HG03039 (cell line): Measurements from ENCODE around the gene ABCC4.

Experiments
- ATAC-seq: cut with Tn5 transposase; IDR thresholded peaks from one replicate; pipeline ENCODE4 v1.9.1; 2021; ENCODE audit warnings: mild to moderate bottlenecking, moderate library complexity; ENCODE audit not compliant: unreplicated experiment

The ABCC4 gene

GRCh38 chr13:95301183-95301967, at the start of gene ABCC4:
Gene ABCC4 (minus strand): TSS chr13:95301451. CDS start chr13:95301314, 137 bp downstream.
- ATAC-seq, result peak; percentile 86

- ATAC-seq, result no peak
These were observed 48.0 kb upstream of the ABCC4 start for GRCh38 chr13:95349267-95349666.

GRCh38 chr13:95343944-95344343, 42.7 kb upstream of the ABCC4 start:
- ATAC-seq, result no peak

GRCh38 chr13:95341441-95341840, 40.2 kb upstream of the ABCC4 start:
- ATAC-seq, result no peak

DNA sequence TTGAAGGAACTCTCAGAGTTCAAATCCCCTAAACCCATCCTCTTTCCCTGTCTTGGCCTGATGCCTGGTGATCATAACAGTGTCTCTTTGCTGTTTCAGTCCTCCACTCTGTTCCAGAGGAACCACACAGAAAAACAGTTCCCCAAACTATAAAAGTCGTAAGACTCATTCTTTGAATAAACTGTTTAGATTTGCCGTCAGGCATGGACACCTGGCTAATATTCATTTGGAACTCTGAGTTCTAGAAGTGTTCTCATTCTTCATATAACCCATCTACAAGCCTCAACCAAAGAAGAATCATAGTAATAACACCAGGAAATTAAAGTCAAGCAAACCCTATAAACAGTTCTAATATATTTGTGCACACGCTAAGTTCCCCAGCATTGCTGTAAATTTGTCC, 37.7 kb upstream of the ABCC4 start:
- no peak for ATAC-seq

DNA sequence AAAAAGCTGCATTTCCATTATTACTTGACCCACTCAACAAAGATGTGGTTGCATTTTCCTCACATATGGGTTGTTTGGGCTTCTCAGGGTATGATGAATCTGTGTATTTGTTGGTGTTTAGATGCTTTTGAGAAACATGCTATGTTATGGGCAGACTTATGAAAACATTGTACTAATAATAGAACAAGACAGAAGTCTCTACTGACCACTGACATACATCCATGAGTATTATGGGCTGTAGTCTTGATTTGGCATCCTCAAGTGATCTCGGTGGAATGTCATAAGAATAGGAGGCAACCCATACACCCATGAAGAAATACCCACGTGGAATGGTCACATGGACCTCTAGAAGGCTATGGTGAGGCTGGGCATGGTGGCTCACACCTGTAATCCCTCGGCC, 36.3 kb upstream of the ABCC4 start:
- ATAC-seq, result no peak

DNA sequence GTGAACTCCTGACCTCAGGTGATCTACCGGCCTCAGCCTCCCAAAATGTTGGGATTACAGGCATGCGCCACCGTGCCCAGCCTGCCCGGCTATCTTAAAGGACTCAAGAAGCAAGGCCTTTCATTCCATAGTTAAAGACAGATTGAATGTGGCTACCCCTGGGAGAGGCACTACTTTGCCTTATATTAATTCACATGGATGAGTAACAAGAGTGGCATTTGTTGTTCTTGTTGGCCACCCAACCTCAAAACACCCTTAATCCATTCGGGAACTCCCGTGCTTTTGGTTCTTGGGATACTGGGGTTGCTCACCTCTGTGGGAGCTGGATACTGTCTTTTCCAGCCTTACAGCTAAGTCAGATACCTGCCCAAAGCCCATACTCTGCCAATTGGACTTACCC, 34.4 kb upstream of the ABCC4 start:
- no peak for ATAC-seq

- no peak for ATAC-seq
These were observed 27.1 kb upstream of the ABCC4 start for GRCh38 chr13:95328386-95328785.

DNA sequence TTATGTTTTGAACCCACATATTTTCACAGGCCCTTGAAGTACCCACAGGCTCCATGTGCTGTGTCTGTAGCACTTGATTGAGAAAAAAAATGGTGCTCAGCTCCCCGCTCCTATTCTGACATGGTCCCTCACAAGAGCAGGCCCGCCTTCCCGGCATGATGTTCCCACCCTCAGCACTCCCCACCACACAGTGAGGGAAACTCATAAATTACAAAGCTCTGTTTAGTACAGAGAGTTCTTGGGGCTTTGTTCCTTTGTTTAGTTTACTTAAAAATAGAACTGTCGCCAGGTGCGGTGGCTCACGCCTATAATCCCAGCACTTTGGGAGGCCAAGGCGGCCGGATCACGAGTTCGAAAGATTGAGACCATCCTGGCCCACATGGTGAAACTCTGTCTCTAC, 25.9 kb upstream of the ABCC4 start:
- ATAC-seq, result no peak

DNA sequence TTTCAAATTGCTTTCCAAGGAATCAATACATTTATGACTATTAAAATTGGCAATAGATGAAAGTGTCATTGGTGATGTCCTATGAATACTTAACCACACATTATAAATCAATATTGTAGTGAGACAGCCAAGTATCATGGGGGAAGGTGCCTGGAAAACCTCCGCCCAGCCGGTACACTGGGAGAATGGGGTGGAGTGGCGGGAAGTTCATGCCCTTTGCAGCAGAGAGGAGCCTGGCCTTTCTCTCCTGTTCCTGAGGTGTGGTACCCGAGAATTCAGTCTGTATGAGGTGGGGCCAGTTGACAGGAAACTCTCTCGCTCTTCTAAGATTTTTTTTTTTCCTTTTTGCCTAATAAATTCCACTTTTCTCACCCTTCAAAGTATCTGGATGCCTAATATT, 25.4 kb upstream of the ABCC4 start:
- no peak for ATAC-seq

DNA sequence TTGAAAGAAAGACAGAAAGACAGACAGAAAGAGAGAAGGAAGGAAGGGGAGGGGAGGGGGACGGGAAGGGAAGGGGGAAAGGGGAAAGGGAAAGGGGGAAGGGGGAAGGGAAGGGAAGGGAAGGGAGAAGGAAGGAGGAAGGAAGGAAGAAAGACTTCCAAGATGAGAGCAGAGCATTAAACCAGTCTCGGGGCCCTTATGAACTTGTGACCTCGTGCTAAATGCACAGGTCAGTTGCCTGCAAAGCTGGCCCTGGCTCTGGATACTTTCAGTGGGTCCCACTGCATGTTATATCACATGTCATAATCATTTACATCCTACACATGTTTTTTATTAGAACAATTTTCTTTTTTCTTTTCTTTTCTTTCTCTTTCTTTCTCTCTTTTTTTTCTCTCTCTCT, 24.2 kb upstream of the ABCC4 start:
- no peak for ATAC-seq

DNA sequence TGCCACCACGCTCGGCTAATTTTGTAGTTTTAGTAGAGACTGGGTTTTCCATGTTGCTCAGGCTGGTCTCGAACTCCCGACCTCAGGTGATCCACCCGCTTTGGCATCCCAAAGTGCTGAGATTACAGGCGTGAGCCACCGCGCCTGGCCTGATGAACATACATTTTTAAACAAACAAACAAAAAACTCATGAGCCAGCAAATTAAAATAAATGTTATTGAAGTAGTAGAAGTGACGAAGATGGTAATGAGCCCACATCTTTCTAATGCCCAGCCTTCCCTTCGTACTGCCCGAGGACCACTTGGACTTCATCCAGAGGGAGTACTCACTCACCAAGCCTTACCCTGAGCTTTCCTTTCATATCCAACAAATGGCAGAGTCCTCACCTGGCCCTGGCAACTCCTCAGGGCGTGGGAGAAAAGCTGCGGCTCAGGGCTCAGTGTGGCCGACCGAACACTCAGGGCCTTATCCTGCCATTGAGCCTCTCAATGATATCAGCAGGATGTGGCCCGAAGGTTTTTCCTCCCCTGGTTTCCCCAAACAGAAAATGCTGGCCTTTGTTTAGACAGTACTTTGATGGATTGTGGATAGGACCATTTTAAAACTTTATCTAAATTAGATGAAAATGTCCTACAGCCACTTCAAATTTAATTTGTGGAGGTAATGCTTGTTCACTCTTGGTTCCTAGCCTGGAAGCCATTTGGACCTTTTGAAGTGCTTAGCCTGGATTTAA, 22.8 kb upstream of the ABCC4 start:
- ATAC-seq, result no peak

DNA sequence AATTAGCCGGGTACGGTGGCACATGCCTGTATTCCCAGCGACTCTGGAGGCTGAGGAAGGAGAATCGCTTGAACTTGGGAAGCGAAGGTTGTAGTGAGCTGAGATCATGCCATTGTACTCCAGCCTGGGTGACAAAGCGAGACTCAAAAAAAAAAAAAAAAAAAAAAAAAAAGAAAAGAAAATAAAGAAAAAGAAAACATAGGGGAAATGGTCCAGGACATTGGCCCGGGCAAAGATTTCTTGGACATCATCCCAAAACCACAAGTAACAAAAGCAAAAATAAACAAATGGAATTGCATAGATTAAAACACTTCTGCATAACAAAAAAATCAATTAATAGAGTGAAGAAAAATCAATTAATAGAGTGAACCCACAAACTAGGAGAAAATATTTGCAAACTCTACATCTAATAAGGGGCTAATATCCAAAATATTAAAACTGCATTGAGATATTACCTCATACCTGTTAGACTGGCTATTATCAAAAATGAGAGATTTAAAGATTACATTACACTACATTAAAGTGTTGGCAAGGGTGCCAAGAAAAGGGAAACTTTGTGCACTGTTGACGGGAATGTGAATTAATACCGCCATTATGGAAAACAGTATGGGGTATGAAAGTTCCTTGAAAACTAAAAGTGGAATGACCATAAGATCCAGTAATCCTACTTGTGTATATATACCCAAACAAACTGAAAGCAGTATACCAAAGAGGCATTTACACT, 18.5 kb upstream of the ABCC4 start:
- no peak for ATAC-seq

- ATAC-seq, result no peak
These were observed 16.1 kb upstream of the ABCC4 start for GRCh38 chr13:95317039-95317989.

DNA sequence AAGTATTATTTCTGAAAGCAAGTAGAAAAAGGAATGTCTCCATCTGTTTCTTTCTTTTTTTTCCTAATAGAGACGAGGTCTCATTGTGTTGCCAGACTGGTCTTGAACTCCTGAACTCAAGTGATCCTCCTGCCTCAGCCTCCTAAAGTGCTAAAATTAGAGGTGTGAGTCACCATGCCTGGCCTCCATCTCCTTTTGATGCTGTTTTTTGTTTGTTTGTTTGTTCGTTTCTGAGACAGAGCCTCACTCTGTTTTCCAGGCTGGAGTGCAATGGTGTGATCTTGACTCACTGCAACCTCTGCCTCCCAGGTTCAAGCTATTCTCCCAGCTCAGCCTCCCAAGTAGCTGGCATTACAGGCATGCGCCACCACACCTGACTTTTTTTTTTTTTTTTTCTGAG, 14.5 kb upstream of the ABCC4 start:
- ATAC-seq, result no peak

GRCh38 chr13:95307507-95307906, 6.3 kb upstream of the ABCC4 start:
- ATAC-seq, result no peak

GRCh38 chr13:95304453-95304852, 3.2 kb upstream of the ABCC4 start:
- no peak for ATAC-seq

- no peak for ATAC-seq
These were observed 730 bp upstream of the ABCC4 start for GRCh38 chr13:95301968-95302393.

DNA sequence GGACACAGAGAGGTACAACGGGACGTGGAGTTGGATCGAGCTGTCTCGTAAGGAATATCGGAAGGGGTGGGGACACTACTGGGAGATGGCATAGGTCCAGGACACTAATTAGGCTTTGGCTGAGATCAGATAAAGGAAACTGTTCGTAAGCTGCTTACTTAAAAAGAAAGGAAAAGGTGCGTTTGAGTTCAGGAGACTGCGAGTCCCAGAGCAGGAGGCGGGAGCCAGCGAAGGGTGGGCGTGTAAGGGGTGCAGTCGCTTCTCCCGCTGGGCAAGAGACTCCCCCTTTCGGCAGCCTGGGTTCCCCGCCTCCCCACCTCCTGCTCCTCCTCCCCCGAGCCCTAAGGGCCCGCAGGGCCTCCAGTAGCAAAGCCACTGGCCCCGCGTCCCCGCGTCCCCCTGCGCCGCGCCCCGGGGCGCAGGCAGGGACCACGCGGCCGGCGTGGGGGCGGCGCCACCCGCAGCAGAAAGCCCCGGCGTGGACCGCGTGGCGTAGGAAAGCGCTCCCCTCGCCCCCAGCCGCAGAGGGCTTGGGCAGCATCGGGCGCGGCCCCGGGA, 547 bp downstream of the ABCC4 start:
- peak; percentile 34 for ATAC-seq

DNA sequence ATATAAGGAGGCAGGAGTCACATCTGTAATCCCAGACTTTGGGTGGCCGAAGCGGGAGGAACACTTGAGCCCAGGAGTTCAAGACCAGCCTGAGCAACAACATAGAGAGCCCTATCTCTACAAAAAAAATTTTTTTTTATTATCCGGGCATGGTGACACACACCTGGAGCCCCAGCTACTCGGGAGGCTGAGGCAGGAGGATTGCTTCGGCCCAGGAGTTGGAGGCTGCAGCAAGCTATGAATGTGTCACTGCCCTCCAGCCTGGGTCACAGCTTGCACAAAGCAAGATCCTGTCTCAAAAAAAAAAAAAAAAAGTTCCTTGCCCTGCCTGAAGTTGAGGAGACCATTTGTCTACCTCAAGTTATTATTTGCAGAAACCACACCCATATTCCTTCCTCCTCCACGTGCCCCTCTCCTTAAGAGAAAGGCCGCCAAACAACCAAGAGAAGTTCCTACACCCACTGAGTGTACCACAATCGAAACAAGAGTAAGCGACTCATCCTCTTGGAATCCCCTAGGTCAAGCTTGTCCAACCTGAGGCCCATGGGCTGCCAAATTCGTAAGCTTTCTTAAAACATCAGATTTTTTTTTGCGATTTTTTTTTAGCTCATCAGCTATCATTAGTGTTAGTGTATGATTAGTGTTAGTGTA, 2.2 kb downstream of the ABCC4 start:
- no peak for ATAC-seq
